DOHH2 (cell line): ENCODE measurements around the gene CPXM2.

ENCODE experiments used
- CTCF ChIP-seq: fragments of 200-600 bp; sonication (generic); IDR thresholded peaks from one replicate; pipeline ENCODE4 v1.5.1; 2014; ENCODE audit warnings: antibody characterized with exemption, mild to moderate bottlenecking, low read depth, low read length; ENCODE audit not compliant: poor library complexity, severe bottlenecking
- EZH2phosphoT487 ChIP-seq: fragments of 200-600 bp; sonication (generic); IDR thresholded peaks from 2 replicates; pipeline ENCODE4 v1.6.1; 2017; ENCODE audit warnings: borderline replicate concordance, mild to moderate bottlenecking, antibody characterized with exemption, low read length, moderate library complexity, mixed read lengths

DNA sequence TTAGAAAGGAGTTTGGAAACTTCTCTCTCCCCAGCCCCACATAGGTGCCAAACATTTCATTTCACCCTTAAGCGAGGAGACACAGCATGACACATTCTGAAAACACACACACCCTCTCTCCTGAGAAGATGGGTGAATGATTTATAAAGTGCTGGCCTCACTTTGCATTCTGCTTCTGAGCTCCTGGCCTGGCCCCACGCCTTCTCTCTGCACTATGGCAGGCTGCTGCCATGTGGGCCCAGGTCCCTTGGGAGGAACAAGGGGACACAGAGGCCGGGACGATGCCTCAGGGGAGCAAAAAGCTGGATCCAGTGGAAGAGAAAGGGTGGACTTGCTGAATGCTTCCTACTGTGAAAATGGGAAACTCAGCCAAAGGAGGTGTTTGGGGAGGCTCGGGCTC lies 56.0 kb downstream of the CPXM2 start:
- TF ChIP-seq CTCF (no peak), EZH2phosphoT487 (no peak)
